Activated T-cell treated with anti-CD3 and anti-CD28 coated beads, Interleukin-2, amount 50 U/mL, for 24 hours (primary cell): Measurements from ENCODE around the gene TMEM151B.

ENCODE experiments used
- DNase-seq: peaks from one replicate; pipeline ENCODE4 v3.0.0-alpha.2; 2020
- H3K27ac Mint-ChIP-seq: 2 replicates; pipeline ENCODE4 v1.8.0; 2020; ENCODE audit warnings: mild to moderate bottlenecking, mixed read lengths
- H3K27me3 Mint-ChIP-seq: 2 replicates; pipeline ENCODE4 v1.8.0; 2020; ENCODE audit warnings: mixed read lengths
- H3K36me3 Mint-ChIP-seq: 2 replicates; pipeline ENCODE4 v1.8.0; 2020; ENCODE audit warnings: low read depth, mixed read lengths
- H3K4me1 Mint-ChIP-seq: 2 replicates; pipeline ENCODE4 v1.8.0; 2020; ENCODE audit warnings: low read depth, mixed read lengths
- H3K4me3 Mint-ChIP-seq: 2 replicates; pipeline ENCODE4 v1.8.0; 2020; ENCODE audit warnings: mild to moderate bottlenecking, moderate library complexity, mixed read lengths
- H3K9me3 Mint-ChIP-seq: 2 replicates; pipeline ENCODE4 v1.8.0; 2020; ENCODE audit warnings: mixed read lengths

Gene TMEM151B

GRCh38 chr6:44253307-44254101 lies 16.7 kb upstream of the TMEM151B start:
- peak overlapping the region; percentile 100 for H3K27ac Mint-ChIP-seq
- peak overlapping the region; percentile 98 for H3K4me3 Mint-ChIP-seq
- H3K4me1 Mint-ChIP-seq: peaks cover 86% of the 10 kb centered on the region
- no peaks in the 10 kb centered on the region for H3K27me3 Mint-ChIP-seq
- no peak for DNase-seq
- H3K9me3 Mint-ChIP-seq: no peaks in the 10 kb centered on the region
- peaks cover 92% of the 10 kb centered on the region for H3K36me3 Mint-ChIP-seq

GRCh38 chr6:44254191-44255104 lies 15.8 kb upstream of the TMEM151B start:
- Mint-ChIP-seq H3K36me3 (peaks cover 92% of the 10 kb centered on the region), H3K27me3 (no peaks in the 10 kb centered on the region), H3K9me3 (no peaks in the 10 kb centered on the region), H3K27ac (peak overlapping the region; percentile 100), H3K4me1 (peaks cover 79% of the 10 kb centered on the region), H3K4me3 (peak overlapping the region; percentile 85)
- peak; percentile 67 for DNase-seq

- H3K27ac Mint-ChIP-seq: peak overlapping the region; percentile 100
- H3K36me3 Mint-ChIP-seq: peaks cover 92% of the 10 kb centered on the region
- no peaks in the 10 kb centered on the region for H3K9me3 Mint-ChIP-seq
Measured at GRCh38 chr6:44255105-44255808, 15.0 kb upstream of the TMEM151B start.

GRCh38 chr6:44255871-44256774 lies 14.1 kb upstream of the TMEM151B start:
- Mint-ChIP-seq H3K27me3 (no peaks in the 10 kb centered on the region), H3K4me1 (peaks cover 68% of the 10 kb centered on the region), H3K9me3 (no peaks in the 10 kb centered on the region), H3K36me3 (peaks cover 92% of the 10 kb centered on the region), H3K27ac (peak overlapping the region; percentile 100), H3K4me3 (peak overlapping the region; percentile 85)
- peak; percentile 63 for DNase-seq

More at GRCh38 chr6:44255105-44255808, 15.0 kb upstream of the TMEM151B start:
- no peaks in the 10 kb centered on the region for H3K27me3 Mint-ChIP-seq
- peak overlapping the region; percentile 85 for H3K4me3 Mint-ChIP-seq
- peaks cover 71% of the 10 kb centered on the region for H3K4me1 Mint-ChIP-seq
- DNase-seq: peak; percentile 73

GRCh38 chr6:44256775-44257024 lies 13.6 kb upstream of the TMEM151B start:
- H3K4me3 Mint-ChIP-seq: peak overlapping the region; percentile 85
- no peaks in the 10 kb centered on the region for H3K9me3 Mint-ChIP-seq
- H3K4me1 Mint-ChIP-seq: peaks cover 64% of the 10 kb centered on the region
- no peaks in the 10 kb centered on the region for H3K27me3 Mint-ChIP-seq
- DNase-seq: no peak
- peaks cover 92% of the 10 kb centered on the region for H3K36me3 Mint-ChIP-seq
- H3K27ac Mint-ChIP-seq: peak overlapping the region; percentile 100

GRCh38 chr6:44257025-44257752 lies 13.1 kb upstream of the TMEM151B start, which contains the start of gene SLC35B2:
TSS of gene SLC35B2 (minus strand) at chr6:44257528. CDS start at chr6:44257410, 118 bp downstream.
- peaks cover 63% of the 10 kb centered on the region for H3K4me1 Mint-ChIP-seq
- DNase-seq: peak; percentile 83
- peaks cover 92% of the 10 kb centered on the region for H3K36me3 Mint-ChIP-seq
- no peaks in the 10 kb centered on the region for H3K27me3 Mint-ChIP-seq
- H3K4me3 Mint-ChIP-seq: peak within 1 kb of the TSS; percentile 85
- peak within 1 kb of the TSS; percentile 100 for H3K27ac Mint-ChIP-seq
- H3K9me3 Mint-ChIP-seq: no peaks in the 10 kb centered on the region

- H3K9me3 Mint-ChIP-seq: no peaks in the 10 kb centered on the region
- peak overlapping the region; percentile 94 for H3K27ac Mint-ChIP-seq
- H3K27me3 Mint-ChIP-seq: no peaks in the 10 kb centered on the region
- peak overlapping the region; percentile 75 for H3K4me3 Mint-ChIP-seq
- no peak for DNase-seq
- H3K36me3 Mint-ChIP-seq: peaks cover 92% of the 10 kb centered on the region
- H3K4me1 Mint-ChIP-seq: peaks cover 66% of the 10 kb centered on the region
Measured at GRCh38 chr6:44257753-44258324, 12.4 kb upstream of the TMEM151B start.

GRCh38 chr6:44258325-44258863 lies 11.9 kb upstream of the TMEM151B start:
- DNase-seq: no peak
- H3K36me3 Mint-ChIP-seq: peaks cover 92% of the 10 kb centered on the region

GRCh38 chr6:44258921-44259320 lies 11.3 kb upstream of the TMEM151B start:
- Mint-ChIP-seq H3K27me3 (no peaks in the 10 kb centered on the region), H3K9me3 (no peaks in the 10 kb centered on the region), H3K36me3 (peaks cover 92% of the 10 kb centered on the region), H3K4me1 (peaks cover 67% of the 10 kb centered on the region), H3K4me3 (no peak overlapping the region), H3K27ac (peak overlapping the region; percentile 94)
- no peak for DNase-seq

More at GRCh38 chr6:44258325-44258863, 11.9 kb upstream of the TMEM151B start:
- H3K9me3 Mint-ChIP-seq: no peaks in the 10 kb centered on the region
- H3K27me3 Mint-ChIP-seq: no peaks in the 10 kb centered on the region
- H3K27ac Mint-ChIP-seq: peak overlapping the region; percentile 94
- peaks cover 67% of the 10 kb centered on the region for H3K4me1 Mint-ChIP-seq
- H3K4me3 Mint-ChIP-seq: peak overlapping the region; percentile 75

GRCh38 chr6:44260011-44260410 lies 10.2 kb upstream of the TMEM151B start:
- DNase-seq: no peak
- Mint-ChIP-seq H3K36me3 (peaks cover 90% of the 10 kb centered on the region), H3K9me3 (no peaks in the 10 kb centered on the region), H3K4me3 (no peak overlapping the region), H3K27ac (peak overlapping the region; percentile 26), H3K27me3 (no peaks in the 10 kb centered on the region), H3K4me1 (peaks cover 60% of the 10 kb centered on the region)

GRCh38 chr6:44260451-44261297 lies 9.6 kb upstream of the TMEM151B start:
- DNase-seq: no peak
- no peak overlapping the region for H3K4me3 Mint-ChIP-seq
- H3K4me1 Mint-ChIP-seq: peaks cover 54% of the 10 kb centered on the region
- peaks cover 84% of the 10 kb centered on the region for H3K36me3 Mint-ChIP-seq
- no peaks in the 10 kb centered on the region for H3K27me3 Mint-ChIP-seq
- H3K9me3 Mint-ChIP-seq: no peaks in the 10 kb centered on the region
- peak overlapping the region; percentile 26 for H3K27ac Mint-ChIP-seq

- no peak for DNase-seq
- peak overlapping the region; percentile 3 for H3K27ac Mint-ChIP-seq
- H3K27me3 Mint-ChIP-seq: no peaks in the 10 kb centered on the region
- no peaks in the 10 kb centered on the region for H3K9me3 Mint-ChIP-seq
- H3K36me3 Mint-ChIP-seq: peaks cover 76% of the 10 kb centered on the region
- H3K4me3 Mint-ChIP-seq: no peak overlapping the region
- peaks cover 54% of the 10 kb centered on the region for H3K4me1 Mint-ChIP-seq
Measured at GRCh38 chr6:44261581-44261980, 8.7 kb upstream of the TMEM151B start.
